HAP-1 (cell line): ENCODE measurements around the gene DDTL.
"Not testable (repeated sequence)": the region's sequence is repeated elsewhere in the genome, so short reads cannot be mapped to it uniquely, and the experiment has no call there.

Experiments
- DNase-seq, 2 experiments: peaks; one replicate each; pipeline ENCODE4 v3.0.0-alpha.2; 2016 to 2020; ENCODE audit warnings: low spot score in 2 of 2
- H3K27me3 ChIP-seq: fragments of 250-450 bp; sonication (Bioruptor Pico); 2 replicates; pipeline ENCODE4 v1.5.1; 2020; ENCODE audit warnings: low read depth, mild to moderate bottlenecking, moderate library complexity
- H3K36me3 ChIP-seq: fragments of 250-450 bp; sonication (Bioruptor Pico); replicated peaks from 2 replicates; pipeline ENCODE4 v1.5.1; 2020; ENCODE audit warnings: mild to moderate bottlenecking
- H3K4me1 ChIP-seq: fragments of 250-450 bp; sonication (Bioruptor Pico); 2 replicates; pipeline ENCODE4 v1.5.1; 2020; ENCODE audit warnings: mild to moderate bottlenecking
- H3K4me3 ChIP-seq: fragments of 250-450 bp; sonication (Bioruptor Pico); 2 replicates; pipeline ENCODE4 v1.5.1; 2020; ENCODE audit warnings: mild to moderate bottlenecking, moderate library complexity
- H3K9me3 ChIP-seq: fragments of 250-450 bp; sonication (Bioruptor Pico); 2 replicates; pipeline ENCODE4 v1.5.1; 2020; ENCODE audit warnings: mild to moderate bottlenecking, moderate library complexity
- in situ Hi-C: fragments of 300-500 bp; cut with MboI; formaldehyde crosslinking; loops from 3 replicates; pipeline ENCODE4 v1.14.3; 2020; ENCODE audit warnings: low sequenced_read_pairs, inconsistent platforms, mixed read lengths

DDTL gene

GRCh38 chr22:23966568-23966967, at the start of gene DDTL:
TSS of gene DDTL (plus strand) at chr22:23966888. CDS start at chr22:23966915, 27 bp downstream.
- H3K4me1 ChIP-seq, in situ Hi-C loops, DNase-seq, H3K9me3 ChIP-seq, H3K4me3 ChIP-seq, H3K27me3 ChIP-seq: not testable (repeated sequence)
- H3K36me3 ChIP-seq: peaks cover 27% of the 10 kb centered on the region

GRCh38 chr22:23920267-23920611, 46.4 kb upstream of the DDTL start:
- in situ Hi-C loops, H3K36me3 ChIP-seq, H3K27me3 ChIP-seq, H3K4me1 ChIP-seq, H3K4me3 ChIP-seq, DNase-seq, H3K9me3 ChIP-seq: not testable (repeated sequence)

GRCh38 chr22:23921586-23922201, 45.0 kb upstream of the DDTL start:
- DNase-seq, in situ Hi-C loops: not testable (repeated sequence)

GRCh38 chr22:23922921-23923320, 43.8 kb upstream of the DDTL start:
- Histone ChIP-seq H3K4me1 (no peaks in the 10 kb centered on the region), H3K4me3 (no peak overlapping the region), H3K27me3 (no peaks in the 10 kb centered on the region), H3K36me3 (no peaks in the 10 kb centered on the region), H3K9me3 (peaks cover 11% of the 10 kb centered on the region)
- DNase-seq: no peak
- in situ Hi-C loops: no loop called here

More at GRCh38 chr22:23921586-23922201, 45.0 kb upstream of the DDTL start:
- not testable (repeated sequence) for H3K4me3 ChIP-seq, H3K4me1 ChIP-seq, H3K36me3 ChIP-seq, H3K27me3 ChIP-seq
- peaks cover 11% of the 10 kb centered on the region for H3K9me3 ChIP-seq

- no peaks in the 10 kb centered on the region for H3K27me3 ChIP-seq
- in situ Hi-C loops: no loop called here
- no peak overlapping the region for H3K4me3 ChIP-seq
- H3K9me3 ChIP-seq: peaks cover 11% of the 10 kb centered on the region
- DNase-seq: no peak
- H3K4me1 ChIP-seq: no peaks in the 10 kb centered on the region
- H3K36me3 ChIP-seq: no peaks in the 10 kb centered on the region
Observed at GRCh38 chr22:23925020-23925606, 41.6 kb upstream of the DDTL start.

GRCh38 chr22:23926561-23926960, 40.1 kb upstream of the DDTL start:
- in situ Hi-C loops: no loop called here
- Histone ChIP-seq H3K36me3 (no peaks in the 10 kb centered on the region), H3K9me3 (peaks cover 19% of the 10 kb centered on the region), H3K4me1 (no peaks in the 10 kb centered on the region), H3K27me3 (no peaks in the 10 kb centered on the region), H3K4me3 (no peak overlapping the region)
- no peak for DNase-seq

GRCh38 chr22:23938328-23939016, 28.2 kb upstream of the DDTL start:
- in situ Hi-C loops: no loop called here

GRCh38 chr22:23939017-23939357, 27.7 kb upstream of the DDTL start:
- Histone ChIP-seq H3K4me3 (no peak overlapping the region), H3K4me1 (no peaks in the 10 kb centered on the region), H3K27me3 (no peaks in the 10 kb centered on the region), H3K9me3 (no peaks in the 10 kb centered on the region), H3K36me3 (no peaks in the 10 kb centered on the region)
- in situ Hi-C loops: no loop called here
- no peak for DNase-seq

More at GRCh38 chr22:23938328-23939016, 28.2 kb upstream of the DDTL start:
- DNase-seq: no peak
- Histone ChIP-seq H3K36me3 (no peaks in the 10 kb centered on the region), H3K27me3 (no peaks in the 10 kb centered on the region), H3K4me3 (no peak overlapping the region), H3K9me3 (no peaks in the 10 kb centered on the region), H3K4me1 (no peaks in the 10 kb centered on the region)

GRCh38 chr22:23940166-23940565, 26.5 kb upstream of the DDTL start:
- in situ Hi-C loops, H3K36me3 ChIP-seq, H3K4me3 ChIP-seq, H3K9me3 ChIP-seq, H3K4me1 ChIP-seq, DNase-seq, H3K27me3 ChIP-seq: not testable (repeated sequence)

- H3K4me1 ChIP-seq, DNase-seq, H3K4me3 ChIP-seq, H3K9me3 ChIP-seq, H3K27me3 ChIP-seq, in situ Hi-C loops, H3K36me3 ChIP-seq: not testable (repeated sequence)
Observed at GRCh38 chr22:23947391-23947790, 19.3 kb upstream of the DDTL start.

- not testable (repeated sequence) for H3K27me3 ChIP-seq, H3K36me3 ChIP-seq, H3K9me3 ChIP-seq, H3K4me3 ChIP-seq, H3K4me1 ChIP-seq, DNase-seq
- in situ Hi-C loops: loop anchor here (5.0 to 10.0 kb wide), 3 partner anchors 38 to 405 kb away; no protein-coding TSS in a partner anchor
Observed at GRCh38 chr22:23949764-23950163, 16.9 kb upstream of the DDTL start.

GRCh38 chr22:23951383-23951782, 15.3 kb upstream of the DDTL start:
- in situ Hi-C loops: loop anchor here (5.0 to 10.0 kb wide), 3 partner anchors 36 to 407 kb away; no protein-coding TSS in a partner anchor
- DNase-seq, H3K4me1 ChIP-seq, H3K4me3 ChIP-seq, H3K36me3 ChIP-seq, H3K27me3 ChIP-seq, H3K9me3 ChIP-seq: not testable (repeated sequence)

GRCh38 chr22:23952794-23953405, 13.8 kb upstream of the DDTL start:
- H3K36me3 ChIP-seq, H3K27me3 ChIP-seq, H3K9me3 ChIP-seq, H3K4me3 ChIP-seq, H3K4me1 ChIP-seq, DNase-seq: not testable (repeated sequence)
- in situ Hi-C loops: loop anchor here (5.0 to 10.0 kb wide), 3 partner anchors 34 to 408 kb away; no protein-coding TSS in a partner anchor

- H3K27me3 ChIP-seq, H3K4me3 ChIP-seq, DNase-seq, H3K9me3 ChIP-seq, H3K36me3 ChIP-seq, H3K4me1 ChIP-seq: not testable (repeated sequence)
- in situ Hi-C loops: loop anchor here (5.0 to 10.0 kb wide), 3 partner anchors 34 to 409 kb away; no protein-coding TSS in a partner anchor
Observed at GRCh38 chr22:23953485-23953884, 13.2 kb upstream of the DDTL start.
